Measurements from ENCODE around the gene PKP1. TPM values are rescaled to one million over a fixed set of nuclear protein-coding genes. Genes with fewer than 3 reads are reported as not detected.

The PKP1 gene
- total RNA-seq, 8 experiments from 2014 or later: 0.21 to 1.8 (median 0.51) TPM; not detected in 2

DNA sequence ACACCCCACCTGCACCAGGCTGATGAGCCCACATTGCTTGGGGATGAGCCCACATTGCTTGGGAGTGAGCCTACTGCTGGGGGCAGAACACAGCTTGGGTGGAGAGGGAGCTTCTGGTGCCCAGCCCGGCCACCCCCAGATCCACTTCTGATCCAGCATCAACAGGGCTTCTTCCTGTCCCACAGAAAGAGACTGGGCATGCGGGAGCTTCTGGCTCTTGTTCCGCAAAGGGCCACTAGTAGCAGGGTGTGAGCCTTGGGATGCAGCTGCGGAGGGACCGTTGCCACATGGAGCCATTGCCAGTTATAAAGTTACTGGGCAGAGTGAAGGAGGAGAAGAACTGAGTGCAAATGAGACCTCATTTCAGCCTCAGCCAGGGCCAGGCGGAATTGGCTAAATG is 36.3 kb downstream of the PKP1 start:
- in situ Hi-C loops (cut with MboI; ENCODE audit: low pct_unique_long_range_greater_than_20kb in 2 of 9, low sequenced_read_pairs in 9 of 9, unreplicated experiment in 9 of 9): no loop called here
- WGBS, 10 experiments: 20 to 92% (median 73%) methylated on average over 1 to 6 of the region's 6 CpGs; no CpG with 5 or more reads in 6 of the 10 experiments
- no peak for ATAC-seq (replicated peaks in 6 of 8)
- no peaks in the 10 kb centered on the region for H3K4me1 ChIP-seq (replicated peaks in 1 of 2)
- H3K27ac ChIP-seq: no peak overlapping the region
- no peak overlapping the region for H3K4me3 ChIP-seq

DNA sequence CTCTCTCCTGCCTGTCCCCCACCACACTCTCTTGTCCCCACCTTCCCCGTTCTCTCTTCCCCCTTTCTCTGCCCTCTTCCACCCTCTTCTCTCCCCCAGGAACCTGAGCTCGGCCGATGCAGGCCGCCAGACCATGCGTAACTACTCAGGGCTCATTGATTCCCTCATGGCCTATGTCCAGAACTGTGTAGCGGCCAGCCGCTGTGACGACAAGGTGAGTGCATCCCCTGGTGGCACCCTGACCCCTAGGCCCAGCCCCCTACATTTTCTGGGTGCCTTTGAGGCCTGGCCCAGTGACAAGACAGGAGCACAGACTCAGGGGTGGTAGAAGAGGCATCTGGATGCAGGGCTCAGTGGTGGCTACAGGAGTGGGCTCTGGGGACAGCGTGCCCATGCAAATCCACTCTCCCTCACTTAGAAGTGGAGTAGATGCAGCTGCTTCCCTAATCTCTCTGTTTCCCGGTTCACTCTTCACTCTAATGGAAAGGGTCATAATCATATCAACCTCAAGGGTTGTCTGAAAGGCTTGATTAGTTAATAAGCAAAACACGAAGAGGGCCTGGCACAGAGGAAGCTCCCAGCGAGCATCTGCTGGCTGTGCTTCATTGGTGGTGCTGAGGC is 37.0 kb downstream of the PKP1 start:
- Histone ChIP-seq H3K4me3 (no peak overlapping the region), H3K4me1 (replicated peaks in 1 of 2) (no peaks in the 10 kb centered on the region), H3K27ac (no peak overlapping the region)
- ATAC-seq (replicated peaks in 6 of 8): no peak
- 28 to 100% (median 83%) methylated on average over 1 to 5 of the region's 12 CpGs; no CpG with 5 or more reads in 3 of the 10 experiments for WGBS, 10 experiments
- in situ Hi-C loops (cut with MboI; ENCODE audit: low pct_unique_long_range_greater_than_20kb in 2 of 9, low sequenced_read_pairs in 9 of 9, unreplicated experiment in 9 of 9): no loop called here

DNA sequence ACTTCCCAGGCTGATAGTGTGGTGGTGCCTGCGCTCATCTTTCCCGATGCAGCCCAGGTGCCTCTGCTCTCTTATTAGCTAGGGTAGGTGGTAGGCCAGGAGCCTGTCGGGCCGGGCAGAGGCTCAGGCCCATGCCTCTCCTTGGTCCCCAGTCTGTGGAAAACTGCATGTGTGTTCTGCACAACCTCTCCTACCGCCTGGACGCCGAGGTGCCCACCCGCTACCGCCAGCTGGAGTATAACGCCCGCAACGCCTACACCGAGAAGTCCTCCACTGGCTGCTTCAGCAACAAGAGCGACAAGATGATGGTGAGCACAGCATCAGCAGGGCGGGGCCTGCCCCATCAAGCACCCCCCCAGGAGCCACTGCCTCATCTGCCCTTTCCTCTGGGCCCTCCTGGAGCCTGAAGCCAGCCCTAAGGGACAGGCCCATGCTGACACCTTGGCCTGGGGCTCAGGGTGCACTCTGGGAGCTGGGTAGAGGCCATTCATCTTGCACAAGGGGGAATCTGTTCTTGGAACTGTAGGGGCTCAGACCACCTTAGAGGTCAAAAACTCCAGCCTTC is 38.6 kb downstream of the PKP1 start:
- ATAC-seq (replicated peaks in 6 of 8): no peak
- 59 to 94% (median 85%) methylated on average over 2 to 11 of the region's 15 CpGs; no CpG with 5 or more reads in 4 of the 10 experiments for WGBS, 10 experiments
- in situ Hi-C loops (cut with MboI; ENCODE audit: low pct_unique_long_range_greater_than_20kb in 2 of 9, low sequenced_read_pairs in 9 of 9, unreplicated experiment in 9 of 9): no loop called here

GRCh38 chr1:201322653-201323510 is 39.6 kb downstream of the PKP1 start:
- ATAC-seq (replicated peaks in 6 of 8): no peak
- in situ Hi-C loops (cut with MboI; ENCODE audit: low pct_unique_long_range_greater_than_20kb in 2 of 9, low sequenced_read_pairs in 9 of 9, unreplicated experiment in 9 of 9): no loop called here
- WGBS, 10 experiments: 33 to 100% (median 79%) methylated on average over 1 to 9 of the region's 12 CpGs; no CpG with 5 or more reads in 4 of the 10 experiments
- Histone ChIP-seq H3K27ac (no peak overlapping the region), H3K4me3 (no peak overlapping the region), H3K4me1 (replicated peaks in 1 of 2) (no peaks in the 10 kb centered on the region)

More for the DNA sequence above, 38.6 kb downstream of the PKP1 start:
- no peak overlapping the region for H3K4me3 ChIP-seq
- H3K27ac ChIP-seq: no peak overlapping the region
- no peaks in the 10 kb centered on the region for H3K4me1 ChIP-seq (replicated peaks in 1 of 2)

- H3K4me3 ChIP-seq: no peak overlapping the region
- 73 to 100% (median 100%) methylated on average over 1 to 4 of the region's 4 CpGs; no CpG with 5 or more reads in 3 of the 10 experiments for WGBS, 10 experiments
- H3K4me1 ChIP-seq (replicated peaks in 1 of 2): no peaks in the 10 kb centered on the region
- H3K27ac ChIP-seq: no peak overlapping the region
- ATAC-seq (replicated peaks in 6 of 8): no peak
- in situ Hi-C loops (cut with MboI; ENCODE audit: low pct_unique_long_range_greater_than_20kb in 2 of 9, low sequenced_read_pairs in 9 of 9, unreplicated experiment in 9 of 9): no loop called here
Measured at GRCh38 chr1:201324306-201324705, 41.0 kb downstream of the PKP1 start.

DNA sequence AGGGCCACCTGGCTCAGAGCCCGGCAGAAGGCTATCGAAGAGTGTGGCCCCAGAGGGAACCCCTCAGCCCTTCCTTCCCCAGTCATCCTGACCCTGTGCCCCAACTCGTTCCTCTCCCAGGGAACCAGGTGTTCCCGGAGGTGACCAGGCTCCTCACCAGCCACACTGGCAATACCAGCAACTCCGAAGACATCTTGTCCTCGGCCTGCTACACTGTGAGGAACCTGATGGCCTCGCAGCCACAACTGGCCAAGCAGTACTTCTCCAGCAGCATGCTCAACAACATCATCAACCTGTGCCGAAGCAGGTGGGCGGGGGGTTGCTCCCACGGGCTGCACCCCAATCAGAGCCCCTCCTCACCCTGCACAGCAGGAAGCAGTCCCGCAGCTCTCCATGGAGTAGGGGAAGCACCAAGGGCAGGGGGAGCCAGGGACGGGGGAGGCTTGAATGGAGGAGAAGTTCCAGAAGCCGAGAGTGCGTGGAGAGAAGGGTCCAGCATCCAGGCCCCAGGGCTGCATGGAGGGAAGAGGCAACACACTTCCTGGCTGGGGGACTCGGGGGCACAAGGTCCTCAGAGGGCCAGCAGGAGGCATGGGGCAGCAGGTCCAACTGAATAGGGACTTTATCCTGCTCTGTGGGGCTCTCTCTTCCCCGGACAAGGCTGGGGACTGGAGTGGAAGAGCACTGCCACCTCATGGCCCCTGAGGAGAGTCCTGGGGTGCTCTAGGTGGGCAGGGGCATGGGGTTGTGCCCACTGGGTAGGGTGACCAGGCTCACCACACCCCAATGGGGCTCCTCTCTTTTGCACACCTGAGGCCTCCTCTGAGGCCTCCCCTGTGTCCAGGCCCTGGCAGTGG is 41.7 kb downstream of the PKP1 start:
- no peak overlapping the region for H3K4me3 ChIP-seq
- no peak overlapping the region for H3K27ac ChIP-seq
- H3K4me1 ChIP-seq (replicated peaks in 1 of 2): no peaks in the 10 kb centered on the region
- in situ Hi-C loops (cut with MboI; ENCODE audit: low pct_unique_long_range_greater_than_20kb in 2 of 9, low sequenced_read_pairs in 9 of 9, unreplicated experiment in 9 of 9): no loop called here
- WGBS, 10 experiments: 59 to 81% (median 73%) methylated on average over 2 to 13 of the region's 16 CpGs; no CpG with 5 or more reads in 5 of the 10 experiments
- no peak for ATAC-seq (replicated peaks in 6 of 8)

GRCh38 chr1:201325678-201326060 is 42.4 kb downstream of the PKP1 start:
- WGBS, 10 experiments: 73 to 100% (median 90%) methylated on average over 1 to 7 of the region's 8 CpGs; no CpG with 5 or more reads in 3 of the 10 experiments

DNA sequence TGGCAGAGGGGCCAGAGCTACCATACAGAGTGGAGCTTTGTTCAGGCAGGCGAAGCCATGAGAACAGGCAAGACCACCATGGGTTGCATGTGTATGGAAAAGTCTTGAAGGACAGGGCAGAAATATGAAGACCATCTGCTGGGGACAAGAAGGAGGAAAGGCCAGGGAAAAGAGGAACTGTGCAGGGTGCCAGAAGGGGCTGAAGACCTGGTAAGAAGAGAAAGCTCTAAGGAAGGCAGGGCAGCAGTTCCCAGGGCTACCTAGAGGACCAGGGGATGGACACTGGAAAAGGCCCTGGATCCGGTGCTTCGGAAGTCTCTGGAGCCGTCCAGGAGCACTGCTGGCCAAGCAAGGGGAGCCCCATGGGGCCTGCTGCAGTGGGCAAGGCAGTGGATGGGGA is 43.4 kb downstream of the PKP1 start:
- in situ Hi-C loops (cut with MboI; ENCODE audit: low pct_unique_long_range_greater_than_20kb in 2 of 9, low sequenced_read_pairs in 9 of 9, unreplicated experiment in 9 of 9): no loop called here
- 55 to 100% (median 75%) methylated on average over 1 to 4 of the region's 4 CpGs; no CpG with 5 or more reads in 5 of the 10 experiments for WGBS, 10 experiments
- no peak for ATAC-seq (replicated peaks in 6 of 8)
- Histone ChIP-seq H3K27ac (no peak overlapping the region), H3K4me1 (replicated peaks in 1 of 2) (no peaks in the 10 kb centered on the region), H3K4me3 (no peak overlapping the region)

More at GRCh38 chr1:201325678-201326060, 42.4 kb downstream of the PKP1 start:
- ATAC-seq (replicated peaks in 6 of 8): no peak
- in situ Hi-C loops (cut with MboI; ENCODE audit: low pct_unique_long_range_greater_than_20kb in 2 of 9, low sequenced_read_pairs in 9 of 9, unreplicated experiment in 9 of 9): no loop called here
- no peaks in the 10 kb centered on the region for H3K4me1 ChIP-seq (replicated peaks in 1 of 2)
- H3K4me3 ChIP-seq: no peak overlapping the region
- H3K27ac ChIP-seq: no peak overlapping the region

DNA sequence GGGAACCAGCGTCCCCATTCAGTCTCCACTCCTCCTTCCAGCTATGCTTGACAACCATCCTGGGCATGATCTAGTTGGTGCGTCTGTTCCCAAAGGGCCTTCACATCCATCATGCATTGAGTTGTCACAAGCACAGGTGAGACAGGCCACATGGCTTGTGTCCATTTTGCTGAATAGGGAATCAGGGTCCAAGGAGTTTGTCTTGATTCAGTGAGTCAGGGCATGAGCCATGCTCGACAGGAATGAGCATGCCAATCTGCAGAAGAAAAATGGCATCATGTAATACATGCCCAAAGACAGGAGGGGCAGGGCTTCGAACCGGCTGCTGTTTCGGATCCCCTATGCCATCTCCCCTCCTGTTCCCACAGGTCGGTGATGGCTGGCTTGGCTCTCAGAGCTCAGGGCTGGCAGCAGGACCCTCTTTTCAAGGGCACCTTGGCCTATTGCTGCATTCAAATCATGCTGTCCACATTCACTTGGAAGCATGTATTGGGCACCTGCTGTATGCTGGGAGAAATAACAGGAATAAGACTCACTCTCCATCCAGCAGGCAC is 44.5 kb downstream of the PKP1 start:
- WGBS, 10 experiments: 66 to 94% (median 84%) methylated on average over 1 to 6 of the region's 7 CpGs; no CpG with 5 or more reads in 2 of the 10 experiments
- in situ Hi-C loops (cut with MboI; ENCODE audit: low pct_unique_long_range_greater_than_20kb in 2 of 9, low sequenced_read_pairs in 9 of 9, unreplicated experiment in 9 of 9): no loop called here
- Histone ChIP-seq H3K27ac (no peak overlapping the region), H3K4me3 (no peak overlapping the region), H3K4me1 (replicated peaks in 1 of 2) (no peaks in the 10 kb centered on the region)
- ATAC-seq (replicated peaks in 6 of 8): no peak

DNA sequence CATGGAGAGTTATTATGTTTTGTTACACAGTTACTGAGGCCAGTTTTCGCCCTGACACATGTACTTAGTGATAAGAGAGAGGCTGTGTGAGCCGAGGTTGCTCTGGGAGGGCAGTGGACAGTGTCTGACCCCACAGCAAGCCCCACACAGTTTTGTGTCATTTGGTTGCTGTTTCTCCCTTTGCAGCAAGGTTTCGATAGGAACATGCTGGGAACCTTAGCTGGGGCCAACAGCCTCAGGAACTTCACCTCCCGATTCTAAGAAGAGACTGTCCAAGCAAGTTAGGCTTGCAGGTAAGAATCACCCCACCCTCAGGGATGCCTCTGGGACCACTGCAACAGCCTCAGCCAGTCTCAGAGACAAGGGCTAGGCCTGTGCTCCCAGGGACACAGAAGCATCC is 45.3 kb downstream of the PKP1 start:
- H3K4me3 ChIP-seq: no peak overlapping the region
- no peak for ATAC-seq (replicated peaks in 6 of 8)
- no peak overlapping the region for H3K27ac ChIP-seq
- H3K4me1 ChIP-seq (replicated peaks in 1 of 2): no peaks in the 10 kb centered on the region
- 33 to 100% (median 70%) methylated on average over 1 to 4 of the region's 4 CpGs; no CpG with 5 or more reads in 1 of the 10 experiments for WGBS, 10 experiments
- in situ Hi-C loops (cut with MboI; ENCODE audit: low pct_unique_long_range_greater_than_20kb in 2 of 9, low sequenced_read_pairs in 9 of 9, unreplicated experiment in 9 of 9): no loop called here

DNA sequence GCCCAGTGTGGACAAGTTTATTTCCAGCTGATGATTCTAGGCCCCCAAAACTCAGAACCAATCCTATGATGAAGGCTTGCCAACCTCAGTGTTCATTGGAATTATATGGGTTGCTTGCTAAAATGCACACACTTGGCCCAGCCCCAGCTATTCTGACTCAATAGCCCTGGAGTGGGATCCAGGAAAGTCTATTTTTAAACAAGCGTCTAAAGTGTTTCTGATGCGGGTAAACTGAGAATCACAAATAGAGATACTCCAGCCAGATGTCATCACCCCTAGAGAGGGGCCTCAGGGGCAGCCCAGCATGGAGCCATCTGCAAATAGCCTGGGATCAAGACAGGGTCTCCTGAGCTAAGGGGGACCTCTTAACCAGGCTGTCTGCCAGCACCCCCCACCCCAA is 46.0 kb downstream of the PKP1 start:
- no peak overlapping the region for H3K27ac ChIP-seq
- H3K4me1 ChIP-seq (replicated peaks in 1 of 2): no peaks in the 10 kb centered on the region
- ATAC-seq (replicated peaks in 6 of 8): peak in 2 of 8 experiments; percentile 17 to 73
- H3K4me3 ChIP-seq: no peak overlapping the region
- in situ Hi-C loops (cut with MboI; ENCODE audit: low pct_unique_long_range_greater_than_20kb in 2 of 9, low sequenced_read_pairs in 9 of 9, unreplicated experiment in 9 of 9): no loop called here
- WGBS, 10 experiments: 72 to 100% (median 89%) methylated on average over 2 of the region's 2 CpGs; no CpG with 5 or more reads in 6 of the 10 experiments

DNA sequence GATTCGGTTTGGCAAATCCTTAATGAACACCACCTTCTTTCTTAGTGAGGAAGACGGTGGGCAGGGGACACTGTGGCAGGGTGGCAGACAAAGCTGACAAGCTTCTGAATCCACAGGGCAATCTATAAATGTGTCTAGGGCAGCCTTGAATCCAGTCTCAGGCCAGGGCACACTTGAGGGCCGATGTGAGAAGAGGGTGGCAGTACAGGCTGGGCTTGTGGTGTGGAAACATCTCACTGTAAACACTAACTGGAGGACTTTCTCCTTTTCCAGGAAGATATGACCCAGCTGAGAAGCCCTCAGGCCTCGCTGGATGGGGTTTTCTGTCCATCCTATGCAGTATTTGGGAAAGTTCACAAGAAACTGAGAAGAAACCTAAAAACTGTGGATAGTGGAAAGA is 46.5 kb downstream of the PKP1 start:
- WGBS, 10 experiments: 63 to 100% (median 70%) methylated on average over 1 to 3 of the region's 4 CpGs; no CpG with 5 or more reads in 3 of the 10 experiments
- Histone ChIP-seq H3K4me1 (replicated peaks in 1 of 2) (no peaks in the 10 kb centered on the region), H3K4me3 (no peak overlapping the region), H3K27ac (no peak overlapping the region)
- ATAC-seq (replicated peaks in 6 of 8): peak in 1 of 8 experiments; percentile 23
- in situ Hi-C loops (cut with MboI; ENCODE audit: low pct_unique_long_range_greater_than_20kb in 2 of 9, low sequenced_read_pairs in 9 of 9, unreplicated experiment in 9 of 9): no loop called here
